HG02884 (cell line): ENCODE measurements around the gene MAP3K10.
"Not testable (repeated sequence)": the region's sequence is repeated elsewhere in the genome, so short reads cannot be mapped to it uniquely, and the experiment has no call there.

ENCODE experiments used
- ATAC-seq: cut with Tn5 transposase; IDR thresholded peaks from one replicate; pipeline ENCODE4 v1.9.1; 2021; ENCODE audit warnings: mild to moderate bottlenecking, moderate library complexity; ENCODE audit not compliant: unreplicated experiment

The MAP3K10 gene

GRCh38 chr19:40216777-40217026 lies 25.5 kb downstream of the MAP3K10 start:
- no peak for ATAC-seq

DNA sequence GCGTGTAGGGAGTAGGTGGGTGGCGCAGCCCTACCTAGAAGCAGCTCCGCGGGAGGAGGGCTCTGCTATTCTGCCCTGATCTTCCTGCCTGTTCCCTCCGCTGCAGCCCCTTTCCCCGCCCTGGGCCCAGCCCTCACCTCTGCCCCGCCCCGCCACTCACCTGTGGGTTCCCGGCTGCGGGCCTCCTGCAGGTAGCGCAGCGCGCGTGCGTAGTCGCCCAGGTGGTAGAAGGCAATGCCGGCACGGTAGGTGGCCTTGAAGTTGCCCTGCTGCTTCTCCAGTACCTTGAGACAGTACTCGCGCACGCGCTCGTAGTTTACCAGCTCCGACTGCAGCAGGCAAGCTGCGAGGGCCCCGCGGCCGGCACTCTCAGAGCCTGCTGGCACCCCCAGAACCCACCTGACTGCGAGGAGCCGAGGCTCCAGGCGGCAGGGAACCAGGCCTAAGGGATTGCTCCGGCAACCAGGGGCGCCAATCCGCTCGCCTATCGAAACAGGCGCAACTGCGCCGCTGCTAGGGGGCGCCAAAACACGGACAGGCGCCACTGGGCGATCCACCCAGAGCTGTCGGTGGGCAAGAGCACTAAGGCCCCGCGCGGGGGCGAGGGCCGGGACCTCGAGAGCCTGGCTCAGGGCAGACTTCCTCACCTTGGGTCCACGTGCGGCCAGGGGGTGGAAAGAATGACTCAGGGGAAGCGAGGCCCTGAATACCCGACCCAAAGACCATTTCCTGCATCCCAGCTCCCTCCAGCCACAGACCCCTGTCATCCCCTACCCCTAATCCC lies 26.0 kb downstream of the MAP3K10 start:
- ATAC-seq: no peak

GRCh38 chr19:40217934-40218890 lies 27.0 kb downstream of the MAP3K10 start, which contains the start of gene TTC9B:
TTC9B (minus strand) TSS chr19:40218384; CDS start chr19:40218381, 3 bp downstream.
- no peak for ATAC-seq

DNA sequence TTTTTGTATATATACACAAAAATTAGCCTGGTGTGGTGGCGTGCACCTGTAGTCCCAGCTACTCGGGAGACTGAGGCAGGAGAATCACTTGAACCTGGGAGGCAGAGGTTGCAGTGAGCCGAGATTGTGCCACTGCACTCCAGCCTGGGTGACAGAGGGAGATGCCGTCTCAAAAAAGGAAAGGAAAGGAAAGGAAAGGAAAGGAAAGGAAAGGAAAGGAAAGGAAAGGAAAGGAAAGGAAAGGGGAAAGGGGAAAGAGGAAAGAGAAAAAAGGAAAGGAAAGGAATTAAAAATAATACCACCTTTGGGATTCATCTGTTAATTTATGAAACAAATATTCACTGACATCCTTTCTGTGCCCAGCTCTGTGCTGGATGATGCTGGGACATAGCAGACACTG lies 27.8 kb downstream of the MAP3K10 start:
- ATAC-seq: not testable (repeated sequence)

GRCh38 chr19:40219721-40220276 lies 28.6 kb downstream of the MAP3K10 start:
- ATAC-seq: no peak

DNA sequence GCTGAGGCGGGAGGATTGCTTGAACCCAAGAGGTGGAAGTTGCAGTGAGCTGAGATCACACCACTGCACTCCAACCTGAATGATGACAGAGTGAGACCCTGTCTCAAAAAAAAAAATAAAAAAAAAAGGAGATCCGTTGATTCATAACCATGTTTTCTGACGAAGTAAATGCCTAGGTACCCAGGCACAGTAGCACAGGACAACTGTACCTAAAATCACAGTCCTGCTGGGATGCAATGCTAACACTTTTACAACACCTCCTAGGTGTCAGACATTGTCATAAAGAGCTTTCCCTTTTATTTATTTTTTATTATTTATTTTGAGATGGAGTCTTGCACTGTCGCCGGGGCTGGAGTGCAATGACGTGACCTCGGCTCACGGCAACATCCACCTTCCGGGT lies 29.4 kb downstream of the MAP3K10 start:
- no peak for ATAC-seq

DNA sequence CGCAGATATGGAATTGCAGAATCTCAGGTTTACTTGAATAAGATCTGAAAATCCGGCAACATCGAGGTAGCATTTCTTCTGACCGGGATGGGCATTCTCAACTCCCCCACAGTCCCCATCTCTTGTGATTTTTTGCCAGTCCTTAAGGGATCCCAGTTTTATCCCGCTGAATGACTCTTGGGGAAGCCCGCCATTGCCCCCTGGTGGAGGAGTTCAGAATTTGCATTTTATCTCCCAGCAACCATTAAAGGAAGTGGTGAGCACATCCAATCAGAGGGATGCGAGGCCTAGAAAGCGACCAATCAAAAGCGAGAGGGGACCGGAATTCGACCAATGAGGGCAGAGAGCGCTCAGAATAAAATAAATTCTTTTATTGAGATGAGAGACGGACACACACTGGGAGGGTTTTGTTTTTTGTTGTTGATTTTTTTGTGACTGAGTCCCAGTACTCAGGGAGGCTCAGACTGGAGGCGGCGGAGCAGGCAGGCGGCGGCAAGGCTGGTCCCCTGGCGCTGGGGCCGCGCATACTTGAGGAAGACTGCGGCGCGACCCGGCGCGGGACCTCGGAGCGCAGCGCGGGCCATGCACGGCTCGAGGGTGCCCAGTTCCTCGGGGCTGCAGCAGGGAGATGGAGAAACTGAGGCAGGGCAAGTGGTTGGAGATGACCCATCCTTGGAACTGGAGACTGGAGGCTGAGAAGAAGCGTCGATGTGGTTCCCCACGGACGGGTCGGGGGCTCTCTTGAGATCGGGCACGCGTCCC lies 30.8 kb downstream of the MAP3K10 start:
- no peak for ATAC-seq

GRCh38 chr19:40223135-40223822 lies 32.1 kb downstream of the MAP3K10 start:
- no peak for ATAC-seq

- no peak for ATAC-seq
Measured at GRCh38 chr19:40224342-40225150, 33.3 kb downstream of the MAP3K10 start.

- no peak for ATAC-seq
Measured at GRCh38 chr19:40225440-40226305, 34.4 kb downstream of the MAP3K10 start.

DNA sequence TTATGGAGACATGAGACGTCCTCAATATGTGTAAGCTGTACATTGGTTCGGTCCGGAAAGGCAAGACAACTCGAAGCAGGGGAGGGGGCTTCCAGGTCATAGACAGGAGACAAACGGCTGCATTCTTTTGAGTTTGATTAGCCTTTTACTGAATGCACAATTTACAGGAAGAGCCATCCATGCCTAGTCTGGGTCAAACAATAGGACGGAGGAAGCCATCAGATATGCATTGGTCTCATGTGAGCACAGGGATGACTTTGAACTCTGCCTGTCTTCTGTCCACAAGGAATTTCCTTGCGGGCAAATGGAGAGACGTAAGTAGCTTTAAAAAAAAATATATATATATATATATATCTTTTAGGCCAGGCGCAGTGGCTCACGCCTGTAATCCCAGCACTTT lies 37.1 kb downstream of the MAP3K10 start:
- ATAC-seq: no peak

- no peak for ATAC-seq
Measured at GRCh38 chr19:40228863-40229262, 37.6 kb downstream of the MAP3K10 start.

DNA sequence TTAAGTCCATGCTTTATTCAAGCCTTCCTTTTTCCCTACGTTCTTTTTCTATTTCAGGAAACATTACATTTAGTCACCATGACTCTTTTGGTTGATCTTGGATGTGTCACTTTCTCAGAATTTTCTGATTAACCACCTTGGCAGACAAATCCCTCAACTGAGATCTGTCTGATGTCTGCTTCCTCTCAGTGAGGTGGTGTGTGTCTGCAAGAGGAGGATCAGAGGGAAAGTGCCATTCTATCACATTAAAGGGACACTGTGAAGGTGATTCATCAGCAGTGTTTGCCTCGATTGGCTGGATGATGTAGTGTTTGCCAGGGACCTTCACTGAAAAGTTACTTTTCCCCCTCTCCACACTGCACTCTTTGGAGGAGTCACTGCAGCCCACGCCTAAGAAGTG lies 38.3 kb downstream of the MAP3K10 start:
- no peak for ATAC-seq

DNA sequence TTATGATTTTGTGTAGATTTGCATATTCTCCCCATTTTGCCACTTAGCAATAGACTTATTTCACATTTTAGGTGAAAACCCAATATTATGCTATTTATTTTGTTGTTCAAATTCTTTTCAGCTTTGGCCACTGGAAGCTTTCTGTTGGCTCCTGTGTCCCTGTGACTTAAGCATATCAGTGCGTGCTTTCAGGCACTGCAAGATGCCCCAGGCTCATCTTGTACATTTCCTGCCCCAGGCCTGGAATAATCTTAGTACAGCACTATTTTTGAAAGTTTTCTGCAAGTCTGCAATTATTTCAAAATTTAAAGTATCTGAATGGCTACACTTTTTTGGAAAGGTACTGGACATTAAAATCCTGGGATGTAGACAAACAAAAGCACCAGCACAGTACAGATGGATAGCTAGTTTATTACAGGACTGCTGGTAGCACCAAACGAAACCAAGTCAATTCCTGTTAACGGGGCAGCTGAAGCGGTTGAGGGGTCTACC lies 38.7 kb downstream of the MAP3K10 start:
- no peak for ATAC-seq

GRCh38 chr19:40231057-40231456 lies 39.8 kb downstream of the MAP3K10 start:
- no peak for ATAC-seq

- no peak for ATAC-seq
Measured at GRCh38 chr19:40231544-40232424, 40.6 kb downstream of the MAP3K10 start.

DNA sequence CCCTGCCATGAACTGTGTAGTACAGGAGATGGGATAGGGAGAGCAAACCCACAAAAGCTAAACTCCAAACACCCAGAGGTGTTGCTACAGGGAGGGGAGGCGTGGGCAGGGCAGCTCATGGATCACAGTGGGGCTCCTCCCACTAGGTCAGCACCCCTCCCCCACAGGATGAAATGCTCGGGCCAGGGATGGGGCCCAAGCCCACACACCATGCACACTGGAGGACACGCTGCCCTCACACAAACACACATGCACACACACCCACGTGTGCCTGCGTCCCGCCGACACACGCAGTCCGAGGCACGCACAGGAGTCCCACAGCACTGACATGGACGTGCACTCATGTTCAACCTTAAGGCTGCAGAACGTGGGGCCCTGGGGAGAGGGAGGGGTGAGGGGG lies 41.3 kb downstream of the MAP3K10 start:
- no peak for ATAC-seq
